Middle frontal gyrus (tissue), 1 donor: ENCODE data around the gene SLC13A3.

Source experiments
- DNase-seq: peaks from one replicate; pipeline ENCODE4 v3.0.0-alpha.2; 2015; ENCODE audit warnings: low spot score; ENCODE audit errors: extremely low spot score

Gene SLC13A3

GRCh38 chr20:46606817-46607190 lies 44.5 kb downstream of the SLC13A3 start:
- DNase-seq = no peak

DNA sequence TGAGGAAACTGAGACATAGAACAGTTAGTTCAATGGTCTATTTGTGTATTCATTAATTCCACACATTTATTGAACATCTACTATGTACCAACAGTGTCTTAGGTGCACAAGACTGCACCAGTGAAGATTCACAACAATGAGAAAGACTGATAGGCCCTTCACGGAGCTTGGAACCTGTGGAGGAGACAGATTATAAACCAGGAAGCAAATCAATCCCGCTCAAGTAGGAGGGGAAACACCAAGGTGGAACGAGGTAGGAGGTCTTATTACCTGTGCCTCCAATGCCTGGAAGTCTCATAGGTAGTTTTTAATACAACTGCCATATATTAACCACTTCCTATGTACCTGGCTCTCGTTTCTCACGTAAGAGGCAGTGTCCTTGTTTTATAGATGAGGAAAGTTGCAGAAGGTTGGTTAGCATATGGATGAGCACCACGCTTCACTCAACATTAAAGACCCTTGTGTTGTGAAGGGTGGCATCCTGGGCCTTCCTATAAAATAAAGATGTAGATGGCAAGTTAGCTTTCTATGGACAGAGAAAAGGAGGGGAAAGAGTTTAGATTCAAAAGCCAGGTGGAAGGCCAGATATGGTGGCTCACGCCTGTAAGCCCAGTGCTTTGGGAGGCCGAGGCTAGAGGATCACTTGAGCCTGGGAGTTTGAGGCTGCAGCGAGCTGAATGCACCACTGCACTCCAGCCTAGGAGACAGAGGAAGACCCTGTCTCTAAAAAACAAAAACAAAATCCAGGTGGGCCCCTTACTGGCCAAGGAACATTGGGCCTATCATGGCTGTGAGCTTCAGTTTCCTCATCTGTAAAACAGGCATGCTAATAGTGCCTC lies 45.1 kb downstream of the SLC13A3 start:
- DNase-seq = no peak

GRCh38 chr20:46605181-46605580 lies 46.1 kb downstream of the SLC13A3 start:
- DNase-seq = no peak

DNA sequence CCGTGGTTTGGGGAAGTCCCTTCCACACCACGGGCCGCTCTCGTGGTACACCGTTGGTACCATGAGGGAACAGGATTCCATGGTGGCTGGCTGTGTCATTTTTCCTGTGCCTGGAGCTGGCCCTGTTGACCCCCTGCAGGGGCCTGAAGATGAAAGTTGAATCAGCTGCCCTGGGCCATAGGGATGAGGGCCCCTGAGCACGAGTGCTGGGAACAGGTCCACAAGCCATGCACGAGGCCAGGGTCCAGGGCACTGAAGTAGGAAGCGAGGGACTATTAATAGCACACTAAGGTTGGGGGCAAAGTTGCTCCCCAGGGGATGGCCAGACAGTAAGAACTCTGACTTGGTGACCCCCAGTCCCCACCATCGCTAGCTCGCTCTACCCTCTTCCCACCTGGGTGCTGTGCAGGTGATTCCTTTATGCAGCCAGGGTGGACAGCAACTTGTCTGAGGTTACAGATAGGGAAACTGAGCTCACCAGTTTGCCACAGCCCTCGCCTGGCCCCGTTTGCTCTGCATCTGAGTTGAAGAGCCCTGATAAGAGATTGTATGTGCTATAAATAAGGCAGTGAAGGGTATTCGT lies 46.6 kb downstream of the SLC13A3 start:
- DNase-seq = no peak

- no peak for DNase-seq
Observed at GRCh38 chr20:46602429-46602828, 48.8 kb downstream of the SLC13A3 start.

DNA sequence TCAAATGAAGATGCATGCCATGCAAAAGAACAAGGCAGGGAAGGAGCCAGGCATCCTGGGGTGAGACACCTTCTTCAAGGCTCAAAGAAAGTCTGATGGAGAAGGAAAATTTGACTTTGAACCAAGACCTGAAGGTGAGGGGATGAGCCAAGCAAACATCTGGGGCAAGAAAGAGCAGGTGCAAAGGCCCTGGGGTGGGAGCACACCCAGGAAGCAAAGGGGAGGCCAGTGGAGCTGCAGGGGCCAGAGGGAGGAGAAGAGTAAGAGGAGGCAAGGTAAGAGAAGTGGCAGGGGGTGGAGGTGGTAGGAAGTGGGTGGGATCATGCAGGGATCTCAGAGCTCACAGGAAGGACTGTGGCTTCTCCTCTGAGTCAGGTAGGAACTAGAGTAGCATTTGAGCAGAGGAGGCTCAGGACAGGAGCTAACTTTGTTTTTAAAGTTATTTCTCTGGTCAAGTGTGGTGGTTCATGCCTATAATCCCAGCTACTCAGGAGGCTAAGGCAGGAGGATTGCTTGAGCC lies 49.6 kb downstream of the SLC13A3 start:
- DNase-seq = no peak

DNA sequence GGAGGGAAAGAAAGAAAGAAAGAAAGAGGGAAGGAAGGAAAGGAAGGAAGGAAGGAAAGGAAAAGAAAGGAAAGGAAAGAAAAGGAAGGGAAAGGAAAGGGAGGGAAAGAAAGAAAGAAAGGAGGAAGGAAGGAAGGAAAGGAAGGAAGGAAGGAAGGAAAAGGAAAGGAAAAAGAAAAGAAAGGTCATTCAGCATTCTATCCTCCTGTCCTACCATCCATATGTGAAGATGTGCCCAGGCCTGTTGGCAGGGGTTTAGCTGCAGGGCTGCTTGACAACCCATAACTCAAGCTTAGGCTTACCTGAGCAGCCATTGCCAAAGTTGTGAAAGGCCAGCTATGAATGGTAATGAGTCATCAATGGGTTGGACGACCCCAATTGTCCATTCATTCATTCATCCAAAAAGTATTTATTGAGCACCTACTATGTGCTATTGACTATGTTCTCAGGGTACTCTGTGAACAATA lies 50.9 kb downstream of the SLC13A3 start:
- no peak for DNase-seq

DNA sequence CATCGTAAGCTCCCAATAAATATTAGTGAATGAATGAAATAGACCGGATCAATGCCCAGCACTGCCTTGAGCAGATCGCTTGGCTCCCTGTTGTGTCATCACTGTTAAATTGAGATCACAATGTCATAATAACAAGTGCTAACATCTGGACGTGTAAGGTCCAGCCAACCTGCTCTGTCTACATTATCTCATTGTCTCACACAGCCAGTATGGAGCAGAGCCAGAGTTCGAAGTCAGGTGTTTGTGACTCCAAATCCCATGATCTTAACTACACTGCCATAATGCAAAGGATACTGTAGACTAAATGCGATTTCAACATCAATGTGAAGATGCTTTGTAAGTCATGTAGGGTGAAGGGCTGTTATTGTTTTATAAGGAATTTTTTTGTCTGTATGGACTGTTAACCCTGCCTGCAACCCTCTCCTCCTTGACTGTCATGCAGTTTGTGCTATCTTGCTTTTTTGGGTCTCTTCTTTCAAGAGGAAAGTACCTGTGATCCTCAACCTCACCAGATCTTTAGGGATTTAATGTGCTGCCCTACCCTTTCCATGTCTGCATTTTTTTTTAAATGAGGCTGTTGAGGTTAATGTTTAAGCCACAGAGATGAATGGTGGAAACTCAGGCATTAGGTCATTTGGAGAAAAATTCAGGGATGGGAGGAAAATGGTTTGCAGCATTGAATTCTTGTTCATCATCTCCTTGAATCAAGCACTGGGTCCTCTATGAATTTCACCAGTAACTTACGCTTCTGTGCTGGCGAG lies 51.9 kb downstream of the SLC13A3 start:
- no peak for DNase-seq

- no peak for DNase-seq
Observed at GRCh38 chr20:46595933-46596332, 55.3 kb downstream of the SLC13A3 start.

GRCh38 chr20:46594725-46595124 lies 56.5 kb downstream of the SLC13A3 start:
- no peak for DNase-seq

DNA sequence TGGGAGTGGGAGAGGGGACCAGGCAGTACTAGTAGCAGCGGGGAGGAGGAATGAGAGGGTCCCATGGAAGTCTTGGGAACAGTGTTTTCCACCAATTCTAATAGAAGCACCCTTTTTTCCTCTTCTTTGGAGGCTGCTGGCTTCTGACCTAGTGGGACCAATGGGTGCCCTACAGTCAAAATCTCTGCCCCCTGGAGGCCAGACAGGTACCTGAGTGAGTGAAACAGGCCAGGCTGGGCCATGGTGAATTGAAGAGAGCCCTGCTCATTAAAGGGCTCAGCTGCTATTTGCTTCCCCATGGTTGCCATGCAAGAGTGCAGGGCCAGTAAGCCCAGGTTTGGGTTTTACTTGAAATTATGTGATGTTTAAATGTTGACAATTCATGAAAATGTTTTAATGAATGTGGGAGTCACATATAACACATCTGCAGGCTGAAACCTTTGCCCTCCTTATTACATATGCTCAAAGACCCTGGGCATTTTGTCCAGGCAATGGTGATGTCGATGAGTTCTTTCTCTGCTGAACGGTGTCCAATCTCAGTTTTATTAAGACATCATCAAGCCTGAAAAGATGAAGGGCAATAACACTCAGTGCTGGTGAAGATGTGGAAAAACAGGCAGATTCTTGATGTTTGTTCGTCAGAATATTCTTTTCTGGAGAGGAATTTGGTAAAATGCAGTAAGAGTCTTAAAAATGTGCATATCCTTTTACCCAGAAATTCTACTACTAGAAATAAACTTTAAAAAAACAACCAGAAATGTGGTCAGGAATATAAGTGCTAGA lies 58.5 kb downstream of the SLC13A3 start:
- no peak for DNase-seq

DNA sequence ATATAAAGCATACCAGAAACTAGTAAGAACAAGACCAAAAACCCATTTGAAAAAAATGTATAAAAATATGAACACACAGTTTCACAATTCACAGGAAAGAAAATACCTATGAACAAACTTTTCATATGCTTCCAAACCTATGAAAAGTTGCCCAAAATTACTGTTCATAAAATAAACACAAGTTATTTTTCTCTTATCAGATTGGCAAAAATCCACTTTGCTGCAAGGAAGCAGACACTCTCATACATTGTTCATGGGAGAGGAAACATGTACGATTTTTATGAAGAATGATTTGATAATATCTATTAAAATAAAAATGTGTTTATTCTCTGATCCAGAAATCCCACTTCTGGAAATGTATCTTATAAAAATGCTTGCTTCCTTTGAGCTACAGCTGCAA lies 60.8 kb downstream of the SLC13A3 start:
- no peak for DNase-seq

DNA sequence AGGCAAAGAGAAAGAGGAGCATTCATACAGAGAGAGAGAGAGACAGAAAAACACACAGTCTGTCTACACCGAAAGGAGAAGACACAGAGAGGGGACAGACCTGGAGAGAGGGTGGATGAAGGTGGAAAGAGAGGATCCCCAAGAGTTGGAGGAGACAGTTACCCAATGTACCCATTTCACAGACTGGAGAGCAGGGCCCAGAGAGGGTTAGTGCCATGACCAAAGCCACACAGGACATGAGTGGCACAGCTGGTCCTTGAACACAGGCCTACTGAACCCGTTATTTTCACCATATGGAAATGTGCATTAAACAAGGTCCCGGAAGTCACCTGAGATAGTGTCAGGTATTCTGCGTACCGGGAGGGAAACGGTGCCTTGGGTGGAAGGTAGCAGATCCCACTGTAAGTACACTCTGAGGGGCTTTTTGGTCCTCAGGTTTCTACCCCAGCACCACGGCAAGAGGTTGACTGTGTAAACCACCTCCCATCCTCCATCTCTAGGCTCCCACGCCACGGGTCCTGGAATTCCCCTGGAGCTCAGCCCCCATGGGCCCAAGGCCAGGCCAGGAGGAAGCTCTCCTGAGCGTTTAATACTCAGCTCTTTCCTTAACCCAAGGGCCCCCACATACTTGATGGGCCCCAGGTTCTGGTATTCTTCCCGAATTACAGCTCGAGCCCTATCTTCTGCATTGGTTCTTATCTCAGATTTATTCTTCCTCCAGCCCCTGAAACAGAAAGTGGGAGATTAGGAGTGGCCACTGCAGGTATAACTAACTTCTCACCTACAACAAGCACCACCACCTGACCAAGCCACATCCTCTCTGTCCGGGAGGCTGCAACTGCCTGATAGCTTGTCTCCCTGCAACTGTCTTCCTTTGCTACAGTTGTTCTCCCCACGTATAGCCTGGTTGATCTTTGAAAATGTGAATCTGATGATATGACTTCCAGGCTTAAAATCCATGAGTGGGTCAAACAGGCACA lies 62.4 kb downstream of the SLC13A3 start:
- no peak for DNase-seq

DNA sequence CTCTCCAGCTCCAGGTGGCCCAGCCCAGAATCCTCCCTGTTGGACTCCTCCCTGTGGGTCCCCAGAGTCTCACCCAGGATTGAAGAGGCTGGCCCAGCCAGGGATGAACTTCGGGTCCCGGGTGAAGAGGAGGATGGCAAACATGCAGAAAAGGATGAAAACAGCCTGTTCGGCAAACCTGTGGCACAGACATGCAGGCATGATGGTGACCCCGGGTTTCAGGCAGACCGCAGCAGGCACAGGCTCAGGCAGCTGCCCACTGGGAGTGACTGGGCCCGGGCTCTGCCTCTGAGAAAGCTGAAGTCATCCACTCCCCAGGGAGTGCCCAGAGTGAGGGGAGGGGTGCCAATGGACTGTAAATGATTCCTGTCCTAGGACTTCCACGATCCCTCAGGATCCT lies 63.3 kb downstream of the SLC13A3 start:
- DNase-seq = no peak

GRCh38 chr20:46586724-46587123 lies 64.5 kb downstream of the SLC13A3 start:
- no peak for DNase-seq

GRCh38 chr20:46584508-46584907 lies 66.8 kb downstream of the SLC13A3 start:
- DNase-seq = no peak

DNA sequence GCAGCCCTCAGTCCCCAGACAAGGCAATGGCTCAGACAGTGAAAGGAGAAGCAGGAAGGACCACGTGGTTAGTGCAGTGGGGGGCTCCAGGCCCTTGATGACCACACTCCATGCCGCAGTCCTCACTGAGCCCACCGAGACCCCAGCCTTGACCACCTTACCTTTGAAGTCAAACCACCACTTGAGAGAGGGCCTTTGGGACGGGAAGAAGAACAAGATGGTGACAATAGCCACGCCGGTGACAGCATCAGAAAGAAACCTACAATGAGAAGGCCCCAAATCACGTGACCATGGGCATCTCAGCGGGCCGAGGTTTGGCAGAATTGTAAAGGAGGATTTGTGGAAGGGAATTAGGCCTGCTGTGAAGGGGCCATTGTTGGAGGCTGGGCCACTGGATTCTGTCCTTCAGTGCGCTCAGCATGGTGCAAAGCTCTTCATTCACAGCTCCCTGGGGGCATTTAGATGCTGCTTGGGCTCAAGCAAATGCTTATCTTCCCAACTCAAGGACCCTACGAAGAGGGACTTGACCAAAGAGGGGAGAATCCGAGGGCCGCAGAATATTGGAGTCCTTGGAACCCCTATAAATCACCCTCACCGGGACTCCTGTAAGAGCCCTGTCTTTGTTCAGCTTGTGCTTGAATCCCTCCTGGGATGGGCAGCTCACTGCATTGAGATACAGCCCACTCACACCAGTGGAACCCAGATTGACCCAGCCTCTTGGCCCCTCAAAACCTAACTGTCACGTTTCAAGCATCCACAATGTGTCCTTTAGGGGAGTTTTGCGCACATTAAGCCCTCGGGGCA lies 67.6 kb downstream of the SLC13A3 start:
- DNase-seq = no peak

DNA sequence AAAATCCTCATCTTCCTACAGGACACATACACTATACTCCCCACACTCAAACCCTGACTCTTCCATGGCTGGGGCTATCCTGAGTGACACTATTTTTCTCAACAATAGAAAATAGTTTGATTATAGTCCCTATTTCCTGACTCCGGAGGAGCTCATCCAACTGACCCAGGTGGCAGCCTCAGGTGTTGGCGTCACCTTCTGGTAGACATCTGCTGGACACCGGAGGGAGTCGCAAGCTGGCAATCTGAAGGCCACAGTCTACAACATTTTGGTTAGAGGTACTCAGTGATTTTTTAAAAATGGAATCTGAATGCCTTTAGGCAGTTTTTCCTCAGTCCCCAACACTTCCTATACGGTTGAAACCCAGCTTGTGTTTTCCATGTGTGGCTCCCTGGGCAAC lies 68.6 kb downstream of the SLC13A3 start:
- DNase-seq = no peak

DNA sequence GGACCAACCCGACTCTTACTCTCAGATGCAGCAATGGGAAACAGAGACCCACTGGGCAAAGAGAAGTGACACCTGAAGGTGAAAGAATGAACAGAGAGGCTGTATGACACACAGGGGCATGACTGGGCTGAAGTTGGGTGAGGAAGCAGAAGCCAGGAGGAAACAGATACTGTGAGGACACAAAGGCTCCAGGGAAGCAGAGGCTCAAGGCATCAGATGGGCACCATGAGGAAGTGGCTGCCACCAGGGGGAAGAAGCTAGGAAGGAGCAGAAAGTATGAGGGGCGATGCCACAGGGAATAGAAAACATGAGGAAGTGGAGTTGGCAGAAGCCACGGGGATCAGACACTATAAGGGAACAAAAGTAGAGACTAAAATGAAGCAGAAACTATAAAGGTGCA lies 69.9 kb downstream of the SLC13A3 start:
- no peak for DNase-seq
